HG02759 (cell line): ENCODE results near the gene TBX5.

Experiments used
- ATAC-seq: cut with Tn5 transposase; IDR thresholded peaks from one replicate; pipeline ENCODE4 v1.9.1; 2021; ENCODE audit warnings: mild to moderate bottlenecking, moderate library complexity; ENCODE audit not compliant: unreplicated experiment

TBX5 gene

GRCh38 chr12:114328292-114328691, 77.7 kb downstream of the TBX5 start:
- no peak for ATAC-seq

GRCh38 chr12:114327765-114328164, 78.2 kb downstream of the TBX5 start:
- ATAC-seq, result no peak

- no peak for ATAC-seq
Measured at GRCh38 chr12:114321524-114321923, 84.4 kb downstream of the TBX5 start.

DNA sequence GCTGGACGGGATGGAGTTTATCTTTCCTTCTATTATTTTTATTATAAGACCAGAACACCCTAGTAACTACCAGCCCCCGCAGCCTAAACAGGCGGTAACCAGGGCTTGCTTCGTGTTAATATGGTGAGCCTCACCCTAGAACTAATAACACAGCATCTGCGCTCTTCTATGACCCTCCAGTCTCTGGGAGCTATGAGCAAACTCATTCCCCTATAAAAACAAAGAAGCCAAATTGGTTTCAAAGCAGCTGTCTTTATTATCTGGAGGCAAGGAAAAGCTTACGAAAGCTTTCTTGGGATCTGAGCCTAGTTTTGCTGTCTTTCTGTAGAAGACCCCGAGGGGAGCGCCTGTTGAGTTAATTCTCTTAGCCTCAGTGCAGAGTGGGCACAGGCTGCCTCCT, 85.0 kb downstream of the TBX5 start:
- ATAC-seq, result no peak

- ATAC-seq, result no peak
Measured at GRCh38 chr12:114320101-114320500, 85.8 kb downstream of the TBX5 start.

- ATAC-seq, result no peak
Measured at GRCh38 chr12:114319422-114319821, 86.5 kb downstream of the TBX5 start.

- ATAC-seq, result no peak
Measured at GRCh38 chr12:114318984-114319383, 87.0 kb downstream of the TBX5 start.

GRCh38 chr12:114316076-114316475, 89.9 kb downstream of the TBX5 start:
- no peak for ATAC-seq

GRCh38 chr12:114314974-114315720, 90.8 kb downstream of the TBX5 start:
- no peak for ATAC-seq

- no peak for ATAC-seq
Measured at GRCh38 chr12:114314403-114314802, 91.5 kb downstream of the TBX5 start.

DNA sequence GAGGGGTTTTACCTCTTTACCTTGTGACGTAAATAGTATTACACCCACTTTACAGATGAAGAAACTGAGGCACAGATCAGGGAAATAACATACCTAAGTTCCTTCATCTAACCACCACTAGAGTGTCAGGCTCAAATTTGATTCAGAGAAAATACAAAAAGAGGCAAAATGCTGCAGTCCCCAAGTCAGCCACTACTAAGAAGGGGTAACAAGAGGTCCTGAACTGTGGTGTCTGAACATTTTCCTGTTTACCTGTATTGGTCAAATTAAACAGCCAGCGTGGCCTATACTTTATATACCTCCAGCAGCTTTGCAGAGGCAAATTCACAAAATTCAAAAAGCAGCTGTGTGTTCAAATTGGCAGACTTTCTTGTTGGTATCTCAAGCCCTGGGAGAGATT, 92.0 kb downstream of the TBX5 start:
- ATAC-seq, result no peak

- no peak for ATAC-seq
Measured at GRCh38 chr12:114311974-114312373, 94.0 kb downstream of the TBX5 start.

- no peak for ATAC-seq
Measured at GRCh38 chr12:114306646-114307045, 99.3 kb downstream of the TBX5 start.

DNA sequence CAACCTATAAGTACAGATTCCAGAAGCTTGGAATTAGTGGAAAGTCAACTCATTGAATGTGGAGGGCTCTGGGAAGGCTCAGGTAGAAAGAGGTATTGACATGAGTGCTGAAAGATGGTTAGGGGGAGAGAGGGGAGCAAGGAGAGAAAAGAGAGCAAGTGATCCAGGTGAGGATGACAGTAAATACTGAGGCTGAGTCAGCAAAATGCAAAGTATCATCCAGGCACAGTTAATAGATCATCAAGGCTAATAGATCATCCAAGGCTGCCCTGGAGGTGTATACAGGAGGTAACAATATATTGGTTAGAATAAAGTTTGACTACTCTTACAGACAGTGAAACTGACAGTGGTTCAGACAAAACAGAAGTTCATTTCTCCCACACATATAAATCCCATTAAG, 100.5 kb downstream of the TBX5 start:
- ATAC-seq, result no peak
